Right renal pelvis (tissue), 4 donors: Measurements from ENCODE around the gene NMT2. TPM values are rescaled to one million over a fixed set of nuclear protein-coding genes. Genes with fewer than 3 reads are reported as not detected.

Experiments used
- DNase-seq, 4 donors: peaks; one replicate each; pipeline ENCODE4 v3.0.0-alpha.2; 2013; ENCODE audit warnings: low read depth in 4 of 4, low spot score in 3 of 4, missing footprints in 1 of 4
- polyA plus RNA-seq, 4 donors: library from polyadenylated mRNA; unstranded; fragments of 120-200 nt; gene quantifications; one replicate each; pipeline ENCODE4 v1.2.1, GENCODE V29; 2013; ENCODE audit not compliant: insufficient read length in 4 of 4

NMT2 gene
- polyA plus RNA-seq, 4 donors = 31.5 to 36.1 (median 35.2) TPM

- DNase-seq = no peak
Measured at GRCh38 chr10:15147594-15148392, 20.7 kb downstream of the NMT2 start.

- DNase-seq = no peak
Measured at GRCh38 chr10:15146366-15146765, 22.1 kb downstream of the NMT2 start.

- no peak for DNase-seq
Measured at GRCh38 chr10:15144788-15145187, 23.7 kb downstream of the NMT2 start.

- peak in 1 of 4 donors; percentile 20 for DNase-seq
Measured at GRCh38 chr10:15141136-15142054, 27.1 kb downstream of the NMT2 start.

GRCh38 chr10:15140698-15141097, 27.8 kb downstream of the NMT2 start:
- no peak for DNase-seq

GRCh38 chr10:15137636-15138035, 30.9 kb downstream of the NMT2 start:
- DNase-seq = no peak

- no peak for DNase-seq
Measured at GRCh38 chr10:15137036-15137359, 31.5 kb downstream of the NMT2 start.

GRCh38 chr10:15136129-15137035, 32.1 kb downstream of the NMT2 start:
- no peak for DNase-seq

- DNase-seq = no peak
Measured at GRCh38 chr10:15131330-15131729, 37.2 kb downstream of the NMT2 start.

- no peak for DNase-seq
Measured at GRCh38 chr10:15124908-15125307, 43.6 kb downstream of the NMT2 start.

GRCh38 chr10:15124190-15124589, 44.3 kb downstream of the NMT2 start:
- no peak for DNase-seq

- no peak for DNase-seq
Measured at GRCh38 chr10:15123749-15124184, 44.7 kb downstream of the NMT2 start.

- DNase-seq = no peak
Measured at GRCh38 chr10:15122477-15123030, 45.9 kb downstream of the NMT2 start.

GRCh38 chr10:15121707-15122106, 46.8 kb downstream of the NMT2 start:
- no peak for DNase-seq

GRCh38 chr10:15120523-15120922, 48.0 kb downstream of the NMT2 start:
- no peak for DNase-seq

- DNase-seq = no peak
Measured at GRCh38 chr10:15118615-15119014, 49.9 kb downstream of the NMT2 start.

GRCh38 chr10:15116225-15116624, 52.3 kb downstream of the NMT2 start:
- no peak for DNase-seq

GRCh38 chr10:15113766-15114165, 54.7 kb downstream of the NMT2 start:
- DNase-seq = no peak

- no peak for DNase-seq
Measured at GRCh38 chr10:15112657-15113056, 55.8 kb downstream of the NMT2 start.

GRCh38 chr10:15106352-15107013, 62.0 kb downstream of the NMT2 start:
- peak in 1 of 4 donors; percentile 65 for DNase-seq
